GM23338 (cell line): Measurements from ENCODE around the gene RUNX1. TPM values are rescaled to one million over a fixed set of nuclear protein-coding genes. Genes with fewer than 3 reads are reported as not detected.

ENCODE experiments used
- ATAC-seq: fragments of 200-7000 bp; cut with Tn5 transposase; 3 replicates; pipeline ENCODE4 v1.9.1; 2020
- DNase-seq: peaks from one replicate; pipeline ENCODE4 v3.0.0-alpha.2; 2015; ENCODE audit warnings: low spot score
- H2AFZ ChIP-seq: fragments of 200-600 bp; sonication (generic); 2 replicates; pipeline ENCODE4 v1.8.0; 2016; ENCODE audit warnings: antibody characterized with exemption, mild to moderate bottlenecking, moderate library complexity
- H3F3A ChIP-seq: fragments of 200-600 bp; sonication (generic); replicated peaks from 2 replicates; pipeline ENCODE4 v1.8.0; 2017; ENCODE audit warnings: antibody characterized with exemption, mixed run types, low read depth
- H3K27ac ChIP-seq: fragments of 200-600 bp; sonication (generic); 2 replicates; pipeline ENCODE4 v1.6.1; 2016; ENCODE audit warnings: low read depth
- H3K27me3 ChIP-seq: fragments of 200-600 bp; sonication (generic); 2 replicates; pipeline ENCODE4 v1.8.0; 2016; ENCODE audit warnings: mild to moderate bottlenecking, mixed run types, moderate library complexity; ENCODE audit not compliant: insufficient read depth
- H3K36me3 ChIP-seq: fragments of 200-600 bp; sonication (generic); 2 replicates; pipeline ENCODE4 v1.8.0; 2016; ENCODE audit warnings: mild to moderate bottlenecking; ENCODE audit not compliant: insufficient read depth
- H3K4me1 ChIP-seq: fragments of 200-600 bp; sonication (generic); 2 replicates; pipeline ENCODE4 v1.8.0; 2016; ENCODE audit warnings: mild to moderate bottlenecking, moderate library complexity; ENCODE audit not compliant: insufficient read depth
- H3K4me2 ChIP-seq: fragments of 200-600 bp; sonication (generic); 2 replicates; pipeline ENCODE4 v1.7.1; 2017; ENCODE audit warnings: mixed run types
- H3K4me3 ChIP-seq: fragments of 200-600 bp; sonication (generic); 2 replicates; pipeline ENCODE4 v1.6.1; 2016; ENCODE audit warnings: mixed run types
- H3K79me2 ChIP-seq: fragments of 200-600 bp; sonication (generic); replicated peaks from 2 replicates; pipeline ENCODE4 v1.8.0; 2017; ENCODE audit warnings: mild to moderate bottlenecking; ENCODE audit not compliant: insufficient read depth
- H3K9me2 ChIP-seq: fragments of 200-600 bp; sonication (generic); 2 replicates; pipeline ENCODE4 v1.8.0; 2017; ENCODE audit not compliant: insufficient read depth
- H4K20me1 ChIP-seq: fragments of 200-600 bp; sonication (generic); replicated peaks from 2 replicates; pipeline ENCODE4 v1.8.0; 2017; ENCODE audit warnings: mild to moderate bottlenecking; ENCODE audit not compliant: insufficient read depth
- H3K27ac Mint-ChIP-seq: 2 replicates; pipeline ENCODE4 v1.8.0; 2020; ENCODE audit warnings: inconsistent platforms, mild to moderate bottlenecking, moderate library complexity, mixed read lengths
- H3K27me3 Mint-ChIP-seq: 3 replicates; pipeline ENCODE4 v1.8.0; 2022; ENCODE audit warnings: low read depth, mild to moderate bottlenecking, moderate library complexity, mixed read lengths, inconsistent platforms; ENCODE audit not compliant: insufficient read depth, poor library complexity
- H3K36me3 Mint-ChIP-seq: 3 replicates; pipeline ENCODE4 v1.8.0; 2021; ENCODE audit warnings: low read depth, mild to moderate bottlenecking, inconsistent platforms, moderate library complexity, mixed read lengths
- H3K4me1 Mint-ChIP-seq: 3 replicates; pipeline ENCODE4 v1.8.0; 2020; ENCODE audit warnings: mild to moderate bottlenecking, inconsistent platforms, mixed read lengths
- H3K4me3 Mint-ChIP-seq: 3 replicates; pipeline ENCODE4 v1.8.0; 2021; ENCODE audit warnings: moderate library complexity, mild to moderate bottlenecking, inconsistent platforms, mixed read lengths
- H3K9me3 Mint-ChIP-seq: 3 replicates; pipeline ENCODE4 v1.8.0; 2020; ENCODE audit warnings: moderate library complexity, mild to moderate bottlenecking, inconsistent platforms, mixed read lengths
- CREB1 ChIP-seq: fragments of 250-450 bp; sonication (Bioruptor Pico); IDR thresholded peaks from 2 replicates; pipeline ENCODE4 v1.5.0; 2020; ENCODE audit warnings: low read depth, mild to moderate bottlenecking, moderate library complexity
- POLR2AphosphoS5 ChIP-seq: IDR thresholded peaks from 2 replicates; pipeline ENCODE4 v1.6.1; 2016; ENCODE audit warnings: antibody characterized with exemption, low read depth
- STAT1 ChIP-seq: IDR thresholded peaks from one replicate; pipeline ENCODE4 v1.6.1; 2016; ENCODE audit warnings: antibody characterized with exemption; ENCODE audit not compliant: unreplicated experiment
- ZNF331 ChIP-seq: fragments of 250-450 bp; sonication (Bioruptor Pico); IDR thresholded peaks from 2 replicates; pipeline ENCODE4 v1.5.0; 2020; ENCODE audit warnings: low read depth, mild to moderate bottlenecking, moderate library complexity
- polyA plus RNA-seq: library from polyadenylated mRNA; unstranded; fragments of >200 nt; fragmentation: Nextera tagmentation; extraction: Ambion mirVana; gene quantifications from 2 replicates; pipeline ENCODE4 v1.2.1, GENCODE V29; 2016
- total RNA-seq: library from RNA; depleted of rRNA; stranded (reverse); fragments of >200 nt; shearing (Covaris generic); gene quantifications from 2 replicates; pipeline ENCODE4 v1.2.3, GENCODE V29; 2014
- TF ChIP-seq, protein P1 (sequence below): fragments of 250-450 bp; sonication (Bioruptor Pico); IDR thresholded peaks from 2 replicates; pipeline ENCODE4 v1.5.0; 2020; ENCODE audit warnings: mild to moderate bottlenecking, moderate library complexity

RUNX1 gene
- total and polyA plus RNA-seq, 2 experiments from 2014 or later: 0.29 to 1.1 TPM

DNA sequence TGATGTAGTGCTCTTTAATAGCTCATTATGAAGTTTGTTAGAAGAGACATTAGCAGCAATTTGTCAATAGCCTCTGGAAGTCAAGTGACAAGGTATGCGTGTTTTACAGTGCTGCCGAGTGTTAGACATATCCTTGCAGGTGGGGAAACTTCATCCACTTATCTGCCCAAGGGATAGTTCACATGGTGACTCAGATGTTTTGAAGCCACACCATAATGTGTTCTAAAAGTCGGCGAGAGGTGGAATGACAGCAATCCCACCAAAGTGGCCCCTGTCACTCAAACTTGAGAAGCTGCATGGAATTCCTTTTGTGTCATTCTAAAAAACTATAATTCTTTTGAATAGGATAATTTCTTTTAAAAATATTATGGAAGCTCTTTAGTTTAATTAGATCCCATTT is 98.1 kb downstream of the RUNX1 start (continued):
- TF ChIP-seq CREB1 (CRISPR knock-in tag): no peak
- no peak for TF ChIP-seq ZNF331
- no peak for TF ChIP-seq STAT1
- TF ChIP-seq, protein P1, sequence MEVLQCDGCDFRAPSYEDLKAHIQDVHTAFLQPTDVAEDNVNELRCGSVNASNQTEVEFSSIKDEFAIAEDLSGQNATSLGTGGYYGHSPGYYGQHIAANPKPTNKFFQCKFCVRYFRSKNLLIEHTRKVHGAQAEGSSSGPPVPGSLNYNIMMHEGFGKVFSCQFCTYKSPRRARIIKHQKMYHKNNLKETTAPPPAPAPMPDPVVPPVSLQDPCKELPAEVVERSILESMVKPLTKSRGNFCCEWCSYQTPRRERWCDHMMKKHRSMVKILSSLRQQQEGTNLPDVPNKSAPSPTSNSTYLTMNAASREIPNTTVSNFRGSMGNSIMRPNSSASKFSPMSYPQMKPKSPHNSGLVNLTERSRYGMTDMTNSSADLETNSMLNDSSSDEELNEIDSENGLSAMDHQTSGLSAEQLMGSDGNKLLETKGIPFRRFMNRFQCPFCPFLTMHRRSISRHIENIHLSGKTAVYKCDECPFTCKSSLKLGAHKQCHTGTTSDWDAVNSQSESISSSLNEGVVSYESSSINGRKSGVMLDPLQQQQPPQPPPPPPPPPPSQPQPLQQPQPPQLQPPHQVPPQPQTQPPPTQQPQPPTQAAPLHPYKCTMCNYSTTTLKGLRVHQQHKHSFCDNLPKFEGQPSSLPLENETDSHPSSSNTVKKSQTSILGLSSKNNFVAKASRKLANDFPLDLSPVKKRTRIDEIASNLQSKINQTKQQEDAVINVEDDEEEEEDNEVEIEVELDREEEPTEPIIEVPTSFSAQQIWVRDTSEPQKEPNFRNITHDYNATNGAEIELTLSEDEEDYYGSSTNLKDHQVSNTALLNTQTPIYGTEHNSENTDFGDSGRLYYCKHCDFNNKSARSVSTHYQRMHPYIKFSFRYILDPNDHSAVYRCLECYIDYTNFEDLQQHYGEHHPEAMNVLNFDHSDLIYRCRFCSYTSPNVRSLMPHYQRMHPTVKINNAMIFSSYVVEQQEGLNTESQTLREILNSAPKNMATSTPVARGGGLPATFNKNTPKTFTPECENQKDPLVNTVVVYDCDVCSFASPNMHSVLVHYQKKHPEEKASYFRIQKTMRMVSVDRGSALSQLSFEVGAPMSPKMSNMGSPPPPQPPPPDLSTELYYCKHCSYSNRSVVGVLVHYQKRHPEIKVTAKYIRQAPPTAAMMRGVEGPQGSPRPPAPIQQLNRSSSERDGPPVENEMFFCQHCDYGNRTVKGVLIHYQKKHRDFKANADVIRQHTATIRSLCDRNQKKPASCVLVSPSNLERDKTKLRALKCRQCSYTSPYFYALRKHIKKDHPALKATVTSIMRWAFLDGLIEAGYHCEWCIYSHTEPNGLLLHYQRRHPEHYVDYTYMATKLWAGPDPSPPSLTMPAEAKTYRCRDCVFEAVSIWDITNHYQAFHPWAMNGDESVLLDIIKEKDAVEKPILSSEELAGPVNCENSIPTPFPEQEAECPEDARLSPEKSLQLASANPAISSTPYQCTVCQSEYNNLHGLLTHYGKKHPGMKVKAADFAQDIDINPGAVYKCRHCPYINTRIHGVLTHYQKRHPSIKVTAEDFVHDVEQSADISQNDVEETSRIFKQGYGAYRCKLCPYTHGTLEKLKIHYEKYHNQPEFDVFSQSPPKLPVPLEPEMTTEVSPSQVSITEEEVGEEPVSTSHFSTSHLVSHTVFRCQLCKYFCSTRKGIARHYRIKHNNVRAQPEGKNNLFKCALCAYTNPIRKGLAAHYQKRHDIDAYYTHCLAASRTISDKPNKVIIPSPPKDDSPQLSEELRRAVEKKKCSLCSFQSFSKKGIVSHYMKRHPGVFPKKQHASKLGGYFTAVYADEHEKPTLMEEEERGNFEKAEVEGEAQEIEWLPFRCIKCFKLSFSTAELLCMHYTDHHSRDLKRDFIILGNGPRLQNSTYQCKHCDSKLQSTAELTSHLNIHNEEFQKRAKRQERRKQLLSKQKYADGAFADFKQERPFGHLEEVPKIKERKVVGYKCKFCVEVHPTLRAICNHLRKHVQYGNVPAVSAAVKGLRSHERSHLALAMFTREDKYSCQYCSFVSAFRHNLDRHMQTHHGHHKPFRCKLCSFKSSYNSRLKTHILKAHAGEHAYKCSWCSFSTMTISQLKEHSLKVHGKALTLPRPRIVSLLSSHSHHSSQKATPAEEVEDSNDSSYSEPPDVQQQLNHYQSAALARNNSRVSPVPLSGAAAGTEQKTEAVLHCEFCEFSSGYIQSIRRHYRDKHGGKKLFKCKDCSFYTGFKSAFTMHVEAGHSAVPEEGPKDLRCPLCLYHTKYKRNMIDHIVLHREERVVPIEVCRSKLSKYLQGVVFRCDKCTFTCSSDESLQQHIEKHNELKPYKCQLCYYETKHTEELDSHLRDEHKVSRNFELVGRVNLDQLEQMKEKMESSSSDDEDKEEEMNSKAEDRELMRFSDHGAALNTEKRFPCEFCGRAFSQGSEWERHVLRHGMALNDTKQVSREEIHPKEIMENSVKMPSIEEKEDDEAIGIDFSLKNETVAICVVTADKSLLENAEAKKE (CRISPR knock-in tag): no peak
- TF ChIP-seq POLR2AphosphoS5: no peak

DNA sequence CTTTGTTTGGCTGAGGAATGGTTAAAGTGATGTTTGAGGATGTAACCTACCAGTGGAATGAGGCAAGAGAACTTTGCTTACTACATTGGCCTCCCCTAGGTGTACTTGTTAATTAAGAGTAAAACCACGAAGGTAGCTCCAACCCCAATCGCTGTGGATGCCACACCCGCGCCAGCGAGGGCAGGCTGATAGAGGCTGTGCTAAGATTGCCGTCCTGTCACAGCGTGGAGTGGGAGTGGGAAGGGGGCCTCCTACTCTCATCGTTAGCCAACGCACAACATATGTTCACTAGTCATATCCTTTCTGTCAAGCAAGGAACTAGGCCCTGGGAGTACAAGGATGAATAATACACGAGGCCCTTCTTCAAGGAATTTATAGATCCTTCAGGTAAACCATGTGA is 99.6 kb downstream of the RUNX1 start:
- H2AFZ ChIP-seq: no peak overlapping the region; the same call in 1 of the 2 replicates
- peaks cover 4% of the 10 kb centered on the region; the same call in 1 of the 2 replicates for H3K9me2 ChIP-seq
- ATAC-seq (no peak), DNase-seq (no peak)
- Mint-ChIP-seq H3K27me3 (no peaks in the 10 kb centered on the region), H3K9me3 (no peaks in the 10 kb centered on the region), H3K36me3 (no peaks in the 10 kb centered on the region), H3K27ac (no peak overlapping the region), H3K4me3 (no peak overlapping the region), H3K4me1 (peaks cover 8% of the 10 kb centered on the region; the same call in 2 of the 3 replicates)
- no peak overlapping the region for H3K27ac ChIP-seq
- no peak overlapping the region for H3K4me3 ChIP-seq
- no peaks in the 10 kb centered on the region; the same call in 1 of the 2 replicates for H4K20me1 ChIP-seq
- no peaks in the 10 kb centered on the region for H3K4me1 ChIP-seq
- no peaks in the 10 kb centered on the region for H3K79me2 ChIP-seq
- no peaks in the 10 kb centered on the region for H3K36me3 ChIP-seq
- no peak overlapping the region for H3K4me2 ChIP-seq
- H3F3A ChIP-seq: no peaks in the 10 kb centered on the region
- H3K27me3 ChIP-seq: no peaks in the 10 kb centered on the region
- TF ChIP-seq STAT1: no peak

- Mint-ChIP-seq H3K36me3 (no peaks in the 10 kb centered on the region), H3K4me3 (no peak overlapping the region), H3K9me3 (no peaks in the 10 kb centered on the region), H3K27ac (no peak overlapping the region), H3K4me1 (peaks cover 8% of the 10 kb centered on the region; the same call in 2 of the 3 replicates), H3K27me3 (no peaks in the 10 kb centered on the region)
- ATAC-seq (no peak), DNase-seq (no peak)
- H3K36me3 ChIP-seq: no peaks in the 10 kb centered on the region
- H3K9me2 ChIP-seq: peaks cover 4% of the 10 kb centered on the region; the same call in 1 of the 2 replicates
- H3K27ac ChIP-seq: no peak overlapping the region
- no peaks in the 10 kb centered on the region for H3K27me3 ChIP-seq
- no peak overlapping the region; the same call in 1 of the 2 replicates for H2AFZ ChIP-seq
- H3K4me1 ChIP-seq: no peaks in the 10 kb centered on the region
- no peaks in the 10 kb centered on the region; the same call in 1 of the 2 replicates for H4K20me1 ChIP-seq
- H3F3A ChIP-seq: no peaks in the 10 kb centered on the region
- no peaks in the 10 kb centered on the region for H3K79me2 ChIP-seq
- no peak overlapping the region for H3K4me2 ChIP-seq
- H3K4me3 ChIP-seq: no peak overlapping the region
- TF ChIP-seq, protein P1 (CRISPR knock-in tag): no peak
Measured at GRCh38 chr21:34949030-34949429, 100.1 kb downstream of the RUNX1 start.
